Measurements from ENCODE around the gene CRCP.
"Not testable (repeated sequence)": the region's sequence is repeated elsewhere in the genome, so short reads cannot be mapped to it uniquely, and the experiment has no call there.

CRCP gene

GRCh38 chr7:66114743-66115649, at the start of gene CRCP:
CRCP (plus strand) TSS chr7:66114847; CDS start chr7:66114963, 116 bp downstream.
- peak; percentile 91 for DNase-seq

GRCh38 chr7:66069732-66070131, 44.9 kb upstream of the CRCP start:
- no peak for DNase-seq

- no peak for DNase-seq
These were observed 44.4 kb upstream of the CRCP start for GRCh38 chr7:66070222-66070621.

DNA sequence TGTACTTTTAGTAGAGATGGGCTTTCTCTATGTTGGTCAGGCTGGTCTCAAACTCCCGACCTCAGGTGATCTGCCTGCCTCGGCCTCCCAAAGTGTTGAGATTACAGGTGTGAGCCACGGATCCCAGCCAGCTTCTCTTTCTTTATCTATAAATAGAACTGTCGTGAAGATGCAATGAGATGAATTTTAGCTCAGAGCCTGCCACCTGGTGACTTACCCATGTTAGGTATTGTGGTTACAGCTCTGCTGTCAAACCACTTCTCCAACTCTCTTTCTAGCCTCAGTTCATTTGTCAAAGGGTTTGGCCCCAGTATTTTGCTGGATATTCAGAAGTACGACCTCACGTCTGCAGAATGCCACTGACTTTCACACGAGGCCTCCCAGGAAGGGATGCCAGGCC, 42.4 kb upstream of the CRCP start:
- not testable (repeated sequence) for DNase-seq

GRCh38 chr7:66075590-66076461, 38.8 kb upstream of the CRCP start, which contains the start of gene ASL:
ASL (plus strand) TSS chr7:66075819; CDS start chr7:66076082, 263 bp downstream.
- peak; percentile 95 for DNase-seq

- DNase-seq = no peak
These were observed 38.0 kb upstream of the CRCP start for GRCh38 chr7:66076462-66077329.

- no peak for DNase-seq
These were observed 36.6 kb upstream of the CRCP start for GRCh38 chr7:66078067-66078466.

- no peak for DNase-seq
These were observed 32.6 kb upstream of the CRCP start for GRCh38 chr7:66082083-66082482.

DNA sequence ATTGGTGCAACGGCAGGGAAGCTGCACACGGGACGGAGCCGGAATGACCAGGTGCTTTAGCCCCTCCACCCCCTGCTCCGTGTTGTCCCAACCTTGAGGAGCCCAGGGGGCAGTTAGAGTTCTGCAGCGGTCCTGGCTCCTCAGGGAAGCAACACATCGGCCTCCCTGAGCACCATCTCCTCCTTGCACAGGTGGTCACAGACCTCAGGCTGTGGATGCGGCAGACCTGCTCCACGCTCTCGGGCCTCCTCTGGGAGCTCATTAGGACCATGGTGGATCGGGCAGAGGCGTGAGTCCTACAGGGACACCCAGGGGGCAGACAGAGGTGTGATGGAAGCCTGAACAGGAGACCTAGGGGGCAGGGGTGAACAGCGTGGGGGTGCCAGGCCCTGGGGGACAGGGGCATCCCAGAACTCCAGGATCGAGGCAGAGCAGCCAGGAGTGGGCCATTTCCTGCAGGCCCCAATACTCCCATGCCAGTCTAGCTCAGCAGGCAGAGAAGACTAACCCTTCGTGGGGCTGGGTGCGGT, 31.7 kb upstream of the CRCP start:
- no peak for DNase-seq

- DNase-seq = no peak
These were observed 31.0 kb upstream of the CRCP start for GRCh38 chr7:66083677-66084076.

- no peak for DNase-seq
These were observed 25.5 kb upstream of the CRCP start for GRCh38 chr7:66088861-66089838.

DNA sequence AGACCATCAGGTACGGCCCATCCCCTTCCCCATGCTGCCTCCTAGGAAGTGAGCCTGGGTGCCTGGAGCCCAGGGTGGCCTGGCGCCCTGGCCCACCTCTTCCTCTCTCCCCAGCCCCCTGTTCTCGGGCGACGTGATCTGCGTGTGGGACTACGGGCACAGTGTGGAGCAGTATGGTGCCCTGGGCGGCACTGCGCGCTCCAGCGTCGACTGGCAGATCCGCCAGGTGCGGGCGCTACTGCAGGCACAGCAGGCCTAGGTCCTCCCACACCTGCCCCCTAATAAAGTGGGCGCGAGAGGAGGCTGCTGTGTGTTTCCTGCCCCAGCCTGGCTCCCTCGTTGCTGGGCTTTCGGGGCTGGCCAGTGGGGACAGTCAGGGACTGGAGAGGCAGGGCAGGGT, 22.0 kb upstream of the CRCP start:
- DNase-seq = no peak

GRCh38 chr7:66095010-66095409, 19.6 kb upstream of the CRCP start:
- no peak for DNase-seq

DNA sequence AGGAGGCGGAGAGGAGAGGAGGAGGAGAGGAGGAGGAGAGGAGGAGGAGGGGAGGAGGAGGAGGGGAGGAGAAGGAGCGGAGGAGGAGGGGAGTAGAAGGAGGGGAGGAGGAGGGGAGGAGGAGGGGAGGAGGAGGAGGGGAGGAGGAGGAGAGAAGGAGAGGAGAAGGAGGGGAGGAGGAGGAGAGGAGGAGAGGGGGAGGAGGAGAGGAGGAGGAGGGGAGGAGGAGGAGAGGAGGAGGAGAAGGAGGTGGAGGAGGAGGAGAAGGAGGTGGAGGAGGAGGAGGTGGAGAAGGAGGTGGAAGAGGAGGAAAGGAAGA, 15.5 kb upstream of the CRCP start:
- no peak for DNase-seq

GRCh38 chr7:66099551-66100407, 14.9 kb upstream of the CRCP start:
- peak; percentile 88 for DNase-seq

DNA sequence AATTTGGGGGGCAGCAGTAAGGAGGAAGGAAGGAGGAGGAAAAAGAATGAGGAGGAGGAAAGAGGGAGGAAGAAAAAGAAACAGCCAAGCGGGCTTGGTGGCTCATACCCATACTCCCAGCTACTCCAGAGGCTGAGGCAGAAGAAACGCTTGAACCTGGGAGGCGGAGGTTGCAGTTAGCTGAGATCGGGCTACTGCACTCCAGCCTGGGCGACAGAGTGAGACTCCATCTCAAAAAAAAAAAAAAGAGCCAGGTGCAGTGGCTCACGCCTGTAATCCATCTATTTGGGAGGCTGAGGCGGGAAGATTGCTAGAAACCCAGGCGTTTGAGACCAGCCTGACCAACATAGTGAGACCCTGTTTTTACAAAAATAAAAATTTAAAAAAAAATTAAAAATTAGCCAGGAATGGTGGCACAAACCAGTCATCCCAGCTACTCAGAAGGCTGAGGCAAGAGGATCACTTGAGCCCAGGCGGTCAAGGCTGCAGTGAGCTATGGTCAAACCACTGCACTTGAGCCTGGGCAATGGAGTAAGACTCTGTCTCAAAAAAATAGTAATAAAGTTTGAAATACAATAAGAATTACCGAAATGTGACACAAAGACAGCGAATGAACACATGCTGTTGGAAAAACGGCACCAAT, 14.1 kb upstream of the CRCP start:
- no peak for DNase-seq

DNA sequence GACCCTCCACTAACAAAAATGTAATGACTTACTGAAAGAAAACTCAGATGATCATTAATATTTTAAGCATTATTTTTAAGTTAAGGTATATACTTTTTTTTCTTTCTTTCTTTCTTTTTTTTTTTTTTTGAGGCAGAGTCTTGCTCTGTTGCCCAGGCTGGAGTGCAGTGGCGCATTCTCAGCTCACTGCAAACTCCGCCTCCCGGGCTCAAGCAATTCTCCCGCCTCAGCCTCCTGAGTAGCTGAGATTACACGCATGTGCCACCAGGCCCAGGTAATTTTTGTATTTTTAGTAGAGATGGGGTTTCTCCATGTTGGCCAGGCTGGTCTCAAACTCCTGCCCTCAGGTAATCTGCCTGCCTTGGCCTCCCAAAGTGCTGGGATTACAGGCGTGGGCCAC, 12.5 kb upstream of the CRCP start:
- not testable (repeated sequence) for DNase-seq

DNA sequence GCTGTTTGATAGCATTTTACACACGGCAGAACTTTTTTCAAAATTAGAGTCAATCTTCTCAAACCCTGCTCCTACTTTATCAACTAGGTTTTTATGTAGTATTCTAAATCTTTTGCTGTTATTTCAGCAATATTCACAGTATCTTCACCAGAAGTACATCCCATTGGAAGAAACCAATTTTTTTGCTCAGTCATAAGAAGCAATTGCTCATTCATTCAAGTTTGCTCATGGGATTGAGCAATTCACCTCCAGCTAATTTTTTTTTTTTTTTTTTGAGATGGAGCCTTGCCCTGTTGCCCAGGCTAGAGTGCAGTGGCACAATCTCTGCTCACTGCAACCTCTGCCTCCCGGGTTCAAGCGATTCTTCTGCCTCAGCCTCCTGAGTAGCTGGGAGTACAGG, 10.7 kb upstream of the CRCP start:
- DNase-seq = not testable (repeated sequence)

DNA sequence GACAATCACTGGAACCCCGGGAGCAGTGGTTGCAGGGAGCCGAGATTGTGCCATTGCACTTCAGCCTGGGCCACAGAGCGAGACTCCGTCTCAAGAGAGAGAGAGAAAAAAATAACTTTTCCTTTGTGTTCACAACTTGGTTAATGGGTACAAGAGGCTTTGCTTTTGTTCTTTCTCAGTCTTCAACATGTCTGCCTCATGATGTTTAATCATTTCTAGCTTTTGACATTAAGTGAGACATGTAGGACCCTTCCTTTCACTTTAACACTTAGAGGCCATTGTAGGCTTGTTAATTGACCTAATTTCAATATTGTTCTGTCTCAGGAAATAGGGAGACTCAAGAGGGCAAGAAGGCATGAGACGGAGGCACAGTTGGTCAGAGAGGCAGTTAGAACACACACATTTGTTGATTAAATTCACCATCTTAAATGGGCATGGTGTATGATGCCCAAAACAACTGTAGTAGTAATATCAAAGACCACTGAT, 9.3 kb upstream of the CRCP start:
- no peak for DNase-seq

DNA sequence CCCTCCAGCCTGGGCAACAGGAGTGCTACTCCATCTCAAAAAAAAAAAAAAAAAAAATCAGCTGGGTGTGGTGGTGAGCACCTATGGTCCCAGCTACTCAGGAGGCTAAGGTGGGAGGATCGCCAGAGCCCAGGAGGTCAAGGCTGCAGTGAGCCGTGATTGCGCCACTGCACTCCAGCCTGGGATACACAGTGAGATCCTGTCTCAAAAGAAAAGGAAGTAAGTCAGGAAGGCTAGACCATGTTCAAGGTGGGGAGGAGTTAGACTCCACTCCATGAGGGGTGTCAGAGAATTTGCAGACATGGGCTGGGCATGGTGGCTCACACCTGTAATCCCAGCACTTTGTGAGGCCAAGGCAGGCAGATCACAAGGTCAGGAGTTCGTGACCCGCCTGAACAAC, 6.2 kb upstream of the CRCP start:
- not testable (repeated sequence) for DNase-seq
